SJCRH30 (cell line): ENCODE measurements around the gene RDH5. TPM values are rescaled to one million over a fixed set of nuclear protein-coding genes. Genes with fewer than 3 reads are reported as not detected.

Experiments used
- DNase-seq, 2 experiments: peaks; one replicate each; pipeline ENCODE4 v3.0.0-alpha.2; 2015 to 2020
- H3K27ac ChIP-seq: fragments of 250-450 bp; sonication (Bioruptor Pico); 2 replicates; pipeline ENCODE4 v1.5.1; 2020; ENCODE audit warnings: mild to moderate bottlenecking, moderate library complexity
- H3K27me3 ChIP-seq: fragments of 250-450 bp; sonication (Bioruptor Pico); 2 replicates; pipeline ENCODE4 v1.5.1; 2020; ENCODE audit warnings: mild to moderate bottlenecking, moderate library complexity
- H3K36me3 ChIP-seq: fragments of 250-450 bp; sonication (Bioruptor Pico); 2 replicates; pipeline ENCODE4 v1.5.1; 2020; ENCODE audit warnings: mild to moderate bottlenecking, moderate library complexity
- H3K4me1 ChIP-seq: fragments of 250-450 bp; sonication (Bioruptor Pico); 2 replicates; pipeline ENCODE4 v1.5.1; 2020; ENCODE audit warnings: mild to moderate bottlenecking, moderate library complexity
- H3K4me3 ChIP-seq: fragments of 250-450 bp; sonication (Bioruptor Pico); 2 replicates; pipeline ENCODE4 v1.5.1; 2020; ENCODE audit warnings: mild to moderate bottlenecking, moderate library complexity
- H3K9me3 ChIP-seq: fragments of 250-450 bp; sonication (Bioruptor Pico); replicated peaks from 2 replicates; pipeline ENCODE4 v1.5.1; 2020; ENCODE audit warnings: mild to moderate bottlenecking, moderate library complexity
- total RNA-seq: library from RNA; depleted of rRNA; stranded (reverse); fragments of >200 nt; shearing (Covaris generic); gene quantifications from 2 replicates; pipeline ENCODE4 v1.2.3, GENCODE V29; 2014; rRNA removed

RDH5 gene
- total RNA-seq, result 2.0 and 2.5 TPM in 2 replicates

GRCh38 chr12:55720071-55720564, at the start of gene RDH5:
Gene RDH5, plus strand, starts transcription at chr12:55720393. Its CDS starts 792 bp downstream, at chr12:55721185.
- Histone ChIP-seq H3K27me3 (no peaks in the 10 kb centered on the region), H3K27ac (no peak within 1 kb of the TSS), H3K4me1 (peaks cover 32% of the 10 kb centered on the region), H3K36me3 (peaks cover 16% of the 10 kb centered on the region), H3K4me3 (no peak within 1 kb of the TSS), H3K9me3 (no peaks in the 10 kb centered on the region)
- DNase-seq, result no peak

GRCh38 chr12:55671746-55672145, 48.4 kb upstream of the RDH5 start:
- Histone ChIP-seq H3K4me3 (no peak overlapping the region), H3K9me3 (no peaks in the 10 kb centered on the region), H3K4me1 (no peaks in the 10 kb centered on the region), H3K36me3 (no peaks in the 10 kb centered on the region), H3K27ac (no peak overlapping the region), H3K27me3 (no peaks in the 10 kb centered on the region)
- DNase-seq, result no peak

DNA sequence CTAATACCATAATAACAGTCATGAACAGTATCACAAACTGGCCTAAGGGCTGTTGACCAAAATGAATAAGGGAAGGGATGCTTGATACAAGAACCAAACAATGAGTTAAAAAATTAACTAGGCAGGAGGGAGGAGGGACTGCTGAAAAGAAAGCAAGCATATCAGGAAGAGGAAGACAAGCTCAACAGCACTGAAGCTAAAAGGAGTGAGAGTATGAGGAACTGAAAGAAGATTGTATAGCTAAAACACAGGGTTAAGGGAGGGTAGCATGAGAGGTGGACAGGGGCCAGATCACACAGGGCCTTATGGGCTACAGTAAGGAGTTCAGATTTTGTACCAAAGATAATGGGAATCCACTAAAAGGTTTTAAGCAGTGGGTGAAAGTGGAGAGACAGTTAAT, 46.6 kb upstream of the RDH5 start:
- Histone ChIP-seq H3K27ac (no peak overlapping the region), H3K4me1 (no peaks in the 10 kb centered on the region), H3K9me3 (no peaks in the 10 kb centered on the region), H3K4me3 (no peak overlapping the region), H3K36me3 (no peaks in the 10 kb centered on the region), H3K27me3 (no peaks in the 10 kb centered on the region)
- DNase-seq, result no peak

DNA sequence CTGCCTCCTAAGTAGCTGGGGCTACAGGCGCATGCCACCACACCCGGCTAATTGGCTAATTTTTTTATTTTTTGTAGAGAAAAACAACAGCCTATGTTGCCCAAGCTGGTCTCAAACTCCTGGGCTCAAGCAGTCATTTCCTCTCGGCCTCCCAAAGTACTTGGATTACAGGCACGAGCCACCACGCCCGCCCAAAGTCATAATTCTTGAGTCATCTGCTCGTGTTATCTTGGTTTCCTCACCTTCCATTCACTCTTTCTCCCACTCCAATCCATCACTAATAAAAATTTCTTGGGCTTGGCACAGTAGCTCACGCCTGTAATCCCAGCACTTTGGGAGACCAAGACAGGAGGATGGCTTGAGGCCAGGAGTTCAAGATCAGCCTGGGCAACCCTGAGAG, 44.5 kb upstream of the RDH5 start:
- no peaks in the 10 kb centered on the region for H3K36me3 ChIP-seq
- no peak for DNase-seq
- H3K4me3 ChIP-seq, result no peak overlapping the region
- no peaks in the 10 kb centered on the region for H3K4me1 ChIP-seq
- H3K27ac ChIP-seq, result no peak overlapping the region
- no peaks in the 10 kb centered on the region for H3K9me3 ChIP-seq
- no peaks in the 10 kb centered on the region for H3K27me3 ChIP-seq

DNA sequence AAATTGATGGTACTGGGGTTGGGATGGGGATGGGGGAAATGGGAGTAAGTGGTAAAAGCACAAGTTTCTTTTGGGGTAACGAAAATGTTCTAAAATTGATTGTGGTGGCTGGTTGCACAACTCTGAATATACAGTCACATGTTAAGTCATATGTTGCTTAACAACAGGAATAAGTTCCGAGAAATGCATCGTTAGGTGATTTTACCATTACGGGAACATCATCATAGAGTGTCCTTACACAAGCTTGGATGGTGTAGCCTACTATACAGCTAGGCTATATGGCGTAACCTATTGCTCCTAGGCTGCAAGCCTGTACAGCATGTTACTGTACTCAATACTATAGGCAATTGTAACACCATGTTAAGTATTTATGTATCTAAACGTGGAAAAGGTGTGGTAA, 43.5 kb upstream of the RDH5 start:
- Histone ChIP-seq H3K9me3 (no peaks in the 10 kb centered on the region), H3K4me1 (no peaks in the 10 kb centered on the region), H3K4me3 (no peak overlapping the region), H3K36me3 (no peaks in the 10 kb centered on the region), H3K27me3 (no peaks in the 10 kb centered on the region), H3K27ac (no peak overlapping the region)
- no peak for DNase-seq

GRCh38 chr12:55679691-55680090, 40.5 kb upstream of the RDH5 start:
- Histone ChIP-seq H3K9me3 (no peaks in the 10 kb centered on the region), H3K27ac (no peak overlapping the region), H3K4me3 (no peak overlapping the region), H3K27me3 (no peaks in the 10 kb centered on the region), H3K4me1 (peaks cover 5% of the 10 kb centered on the region; the same call in 1 of the 2 replicates), H3K36me3 (no peaks in the 10 kb centered on the region)
- no peak for DNase-seq

- peak overlapping the region; percentile 7; the same call in 1 of the 2 replicates for H3K27ac ChIP-seq
- peak; percentile 81 to 89 for DNase-seq
- peak overlapping the region; percentile 35 for H3K4me3 ChIP-seq
Observed at GRCh38 chr12:55681142-55682077, 38.8 kb upstream of the RDH5 start.

DNA sequence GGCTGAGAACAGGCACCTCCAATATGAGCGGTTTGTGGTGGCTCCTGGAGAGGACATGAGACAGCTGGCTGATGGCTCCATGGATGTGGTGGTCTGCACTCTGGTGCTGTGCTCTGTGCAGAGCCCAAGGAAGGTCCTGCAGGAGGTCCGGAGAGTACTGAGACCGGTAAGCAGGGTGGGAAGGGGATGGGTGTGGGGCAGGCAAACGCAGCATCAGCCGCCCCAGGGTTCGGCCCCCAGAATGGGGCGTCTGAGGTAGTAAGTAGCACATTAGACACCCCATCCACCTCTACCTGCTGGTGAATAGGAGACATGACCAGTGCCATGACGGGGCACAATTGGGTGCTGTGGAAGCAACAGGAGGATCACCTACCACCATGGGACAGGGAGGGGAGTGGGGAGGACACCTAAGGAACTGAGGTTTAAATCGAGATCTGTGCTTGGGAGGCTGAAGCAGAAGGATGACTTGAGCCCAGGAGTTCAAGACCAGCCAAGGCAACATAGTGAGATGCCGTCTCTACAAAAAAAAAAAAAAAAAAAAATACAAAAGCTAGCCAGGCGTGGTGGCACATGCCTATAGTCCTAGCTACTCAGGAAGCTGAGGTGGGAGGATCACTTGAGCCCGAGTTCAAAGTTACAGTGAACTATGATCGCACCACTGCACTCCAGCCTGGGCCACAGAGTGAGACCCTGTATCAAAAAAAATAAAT, 38.0 kb upstream of the RDH5 start:
- H3K36me3 ChIP-seq, result no peaks in the 10 kb centered on the region
- peak in 1 of 2 experiments; percentile 19 for DNase-seq
- peak overlapping the region; percentile 7; the same call in 1 of the 2 replicates for H3K27ac ChIP-seq
- no peaks in the 10 kb centered on the region for H3K27me3 ChIP-seq
- H3K9me3 ChIP-seq, result no peaks in the 10 kb centered on the region
- peaks cover 7% of the 10 kb centered on the region; the same call in 1 of the 2 replicates for H3K4me1 ChIP-seq
- H3K4me3 ChIP-seq, result peak overlapping the region; percentile 35

More at GRCh38 chr12:55681142-55682077, 38.8 kb upstream of the RDH5 start:
- no peaks in the 10 kb centered on the region for H3K27me3 ChIP-seq
- peaks cover 7% of the 10 kb centered on the region; the same call in 1 of the 2 replicates for H3K4me1 ChIP-seq
- no peaks in the 10 kb centered on the region for H3K9me3 ChIP-seq
- no peaks in the 10 kb centered on the region for H3K36me3 ChIP-seq

DNA sequence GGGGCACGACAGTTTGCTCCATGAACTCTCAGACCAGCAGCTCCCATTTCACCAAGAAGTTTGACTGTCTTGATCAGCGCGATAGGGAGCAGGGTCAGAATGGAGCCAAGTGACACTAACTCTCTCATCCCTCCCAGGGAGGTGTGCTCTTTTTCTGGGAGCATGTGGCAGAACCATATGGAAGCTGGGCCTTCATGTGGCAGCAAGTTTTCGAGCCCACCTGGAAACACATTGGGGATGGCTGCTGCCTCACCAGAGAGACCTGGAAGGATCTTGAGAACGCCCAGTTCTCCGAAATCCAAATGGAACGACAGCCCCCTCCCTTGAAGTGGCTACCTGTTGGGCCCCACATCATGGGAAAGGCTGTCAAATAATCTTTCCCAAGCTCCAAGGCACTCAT, 36.5 kb upstream of the RDH5 start:
- Histone ChIP-seq H3K4me3 (no peak overlapping the region), H3K36me3 (no peaks in the 10 kb centered on the region), H3K27ac (no peak overlapping the region), H3K4me1 (peaks cover 7% of the 10 kb centered on the region; the same call in 1 of the 2 replicates), H3K27me3 (no peaks in the 10 kb centered on the region), H3K9me3 (no peaks in the 10 kb centered on the region)
- DNase-seq, result no peak

GRCh38 chr12:55684761-55685370, 35.3 kb upstream of the RDH5 start:
- no peak for DNase-seq
- H3K9me3 ChIP-seq, result no peaks in the 10 kb centered on the region
- H3K4me3 ChIP-seq, result no peak overlapping the region
- no peak overlapping the region for H3K27ac ChIP-seq
- no peaks in the 10 kb centered on the region for H3K36me3 ChIP-seq
- H3K27me3 ChIP-seq, result no peaks in the 10 kb centered on the region
- peaks cover 7% of the 10 kb centered on the region; the same call in 1 of the 2 replicates for H3K4me1 ChIP-seq

DNA sequence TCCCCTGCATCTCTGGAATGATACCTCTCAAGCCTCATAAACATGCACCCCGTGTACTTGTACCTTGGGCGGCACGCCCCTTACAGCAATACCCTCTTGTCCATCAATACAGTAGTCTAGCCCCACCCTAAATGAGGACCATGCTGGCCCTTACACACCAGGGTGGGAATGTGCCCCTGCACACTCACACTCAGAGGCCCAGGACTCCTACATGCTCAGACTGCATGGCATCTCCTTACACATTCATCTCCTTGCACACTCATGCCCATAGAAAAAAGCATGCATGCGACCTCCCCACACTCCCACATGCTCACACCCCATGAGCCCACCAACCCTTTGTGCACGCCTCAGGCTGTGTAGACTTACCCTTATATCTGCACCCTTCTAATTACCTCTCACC, 34.5 kb upstream of the RDH5 start:
- no peak for DNase-seq
- Histone ChIP-seq H3K36me3 (no peaks in the 10 kb centered on the region), H3K27ac (no peak overlapping the region), H3K4me3 (no peak overlapping the region), H3K27me3 (no peaks in the 10 kb centered on the region), H3K4me1 (peaks cover 7% of the 10 kb centered on the region; the same call in 1 of the 2 replicates), H3K9me3 (no peaks in the 10 kb centered on the region)

DNA sequence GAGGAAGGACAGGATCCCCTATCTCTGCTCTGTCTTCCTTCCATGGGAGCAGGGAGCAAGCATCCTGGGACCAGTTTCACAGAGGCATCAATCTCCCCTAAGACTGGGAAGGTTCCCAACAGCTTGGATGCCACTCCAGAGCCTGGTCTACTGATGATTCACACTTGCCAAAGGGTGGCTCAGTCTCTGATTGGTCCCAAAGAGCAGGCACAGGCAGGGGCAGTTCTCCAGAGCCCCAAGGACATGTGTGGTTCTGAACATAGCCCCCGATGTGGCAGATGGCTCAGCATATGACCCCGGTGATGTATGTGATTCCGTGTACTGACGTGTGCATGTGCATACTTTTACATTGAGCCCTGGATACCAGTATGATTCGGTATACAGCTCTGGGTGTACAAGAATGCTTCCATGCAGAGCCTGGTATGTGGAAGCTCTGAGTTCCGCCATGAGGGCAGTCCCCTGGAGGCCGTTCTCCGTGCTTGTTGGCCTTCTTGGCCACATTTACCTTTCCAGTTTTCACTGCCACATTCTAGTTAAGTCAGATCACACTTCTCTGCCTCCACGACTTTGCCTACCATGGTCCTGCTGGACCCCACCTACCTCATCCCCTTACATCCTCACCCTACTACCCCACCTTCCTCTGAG, 33.7 kb upstream of the RDH5 start:
- no peaks in the 10 kb centered on the region for H3K9me3 ChIP-seq
- no peaks in the 10 kb centered on the region; the same call in 1 of the 2 replicates for H3K36me3 ChIP-seq
- peaks cover 7% of the 10 kb centered on the region; the same call in 1 of the 2 replicates for H3K4me1 ChIP-seq
- no peaks in the 10 kb centered on the region; the same call in 1 of the 2 replicates for H3K27me3 ChIP-seq
- no peak overlapping the region for H3K4me3 ChIP-seq
- H3K27ac ChIP-seq, result no peak overlapping the region
- DNase-seq, result no peak

- no peaks in the 10 kb centered on the region; the same call in 1 of the 2 replicates for H3K27me3 ChIP-seq
- peaks cover 7% of the 10 kb centered on the region; the same call in 1 of the 2 replicates for H3K4me1 ChIP-seq
- H3K4me3 ChIP-seq, result no peak overlapping the region
- no peak overlapping the region for H3K27ac ChIP-seq
- no peaks in the 10 kb centered on the region for H3K9me3 ChIP-seq
- DNase-seq, result no peak
- H3K36me3 ChIP-seq, result no peaks in the 10 kb centered on the region; the same call in 1 of the 2 replicates
Observed at GRCh38 chr12:55687746-55688145, 32.4 kb upstream of the RDH5 start.
